ENCODE results near the gene CCSER1.
"Not testable (repeated sequence)": the region's sequence is repeated elsewhere in the genome, so short reads cannot be mapped to it uniquely, and the experiment has no call there.

Gene CCSER1

GRCh38 chr4:91258326-91258725 lies 1131.1 kb downstream of the CCSER1 start:
- no peaks in the 10 kb centered on the region for H3K27me3 Mint-ChIP-seq (ENCODE audit: low read depth)
- no peaks in the 10 kb centered on the region for H3K36me3 Mint-ChIP-seq (ENCODE audit: low read depth)
- H3K27ac Mint-ChIP-seq, result no peak overlapping the region
- peaks cover 24% of the 10 kb centered on the region for H3K9me3 Mint-ChIP-seq
- no peaks in the 10 kb centered on the region for H3K4me1 Mint-ChIP-seq (ENCODE audit: low read depth)
- DNase-seq (ENCODE audit: low spot score), result no peak
- no peak overlapping the region for H3K4me3 Mint-ChIP-seq

GRCh38 chr4:91267543-91267942 lies 1140.3 kb downstream of the CCSER1 start:
- H3K27ac Mint-ChIP-seq, result no peak overlapping the region
- H3K9me3 Mint-ChIP-seq, result peaks cover 34% of the 10 kb centered on the region
- no peaks in the 10 kb centered on the region for H3K27me3 Mint-ChIP-seq (ENCODE audit: low read depth)
- H3K4me1 Mint-ChIP-seq (ENCODE audit: low read depth), result no peaks in the 10 kb centered on the region
- no peaks in the 10 kb centered on the region for H3K36me3 Mint-ChIP-seq (ENCODE audit: low read depth)
- no peak for DNase-seq (ENCODE audit: low spot score)
- H3K4me3 Mint-ChIP-seq, result no peak overlapping the region

GRCh38 chr4:91268481-91268880 lies 1141.3 kb downstream of the CCSER1 start:
- not testable (repeated sequence) for H3K27me3 Mint-ChIP-seq (ENCODE audit: low read depth); H3K27ac Mint-ChIP-seq; H3K36me3 Mint-ChIP-seq (ENCODE audit: low read depth); H3K4me3 Mint-ChIP-seq; H3K4me1 Mint-ChIP-seq (ENCODE audit: low read depth); DNase-seq (ENCODE audit: low spot score)
- peaks cover 42% of the 10 kb centered on the region for H3K9me3 Mint-ChIP-seq

GRCh38 chr4:91268913-91269312 lies 1141.7 kb downstream of the CCSER1 start:
- H3K4me3 Mint-ChIP-seq, result no peak overlapping the region

GRCh38 chr4:91279899-91280298 lies 1152.7 kb downstream of the CCSER1 start:
- DNase-seq (ENCODE audit: low spot score), result no peak
- H3K27ac Mint-ChIP-seq, result no peak overlapping the region
- H3K4me1 Mint-ChIP-seq (ENCODE audit: low read depth), result no peaks in the 10 kb centered on the region
- H3K4me3 Mint-ChIP-seq, result no peak overlapping the region
- no peaks in the 10 kb centered on the region for H3K36me3 Mint-ChIP-seq (ENCODE audit: low read depth)
- H3K9me3 Mint-ChIP-seq, result peaks cover 37% of the 10 kb centered on the region
- H3K27me3 Mint-ChIP-seq (ENCODE audit: low read depth), result no peaks in the 10 kb centered on the region

More at GRCh38 chr4:91268913-91269312, 1141.7 kb downstream of the CCSER1 start:
- H3K27me3 Mint-ChIP-seq (ENCODE audit: low read depth), result no peaks in the 10 kb centered on the region
- H3K4me1 Mint-ChIP-seq (ENCODE audit: low read depth), result no peaks in the 10 kb centered on the region
- H3K9me3 Mint-ChIP-seq, result peaks cover 43% of the 10 kb centered on the region
- DNase-seq (ENCODE audit: low spot score), result no peak
- no peak overlapping the region for H3K27ac Mint-ChIP-seq
- H3K36me3 Mint-ChIP-seq (ENCODE audit: low read depth), result no peaks in the 10 kb centered on the region

GRCh38 chr4:91280551-91281290 lies 1153.5 kb downstream of the CCSER1 start:
- H3K27me3 Mint-ChIP-seq (ENCODE audit: low read depth), result no peaks in the 10 kb centered on the region
- H3K4me3 Mint-ChIP-seq, result no peak overlapping the region
- DNase-seq (ENCODE audit: low spot score), result no peak
- peaks cover 29% of the 10 kb centered on the region for H3K9me3 Mint-ChIP-seq
- H3K36me3 Mint-ChIP-seq (ENCODE audit: low read depth), result no peaks in the 10 kb centered on the region
- no peaks in the 10 kb centered on the region for H3K4me1 Mint-ChIP-seq (ENCODE audit: low read depth)
- no peak overlapping the region for H3K27ac Mint-ChIP-seq

- Mint-ChIP-seq H3K27me3 (ENCODE audit: low read depth) (no peaks in the 10 kb centered on the region), H3K36me3 (ENCODE audit: low read depth) (no peaks in the 10 kb centered on the region), H3K4me1 (ENCODE audit: low read depth) (no peaks in the 10 kb centered on the region), H3K27ac (no peak overlapping the region), H3K9me3 (peaks cover 27% of the 10 kb centered on the region), H3K4me3 (no peak overlapping the region)
- no peak for DNase-seq (ENCODE audit: low spot score)
These were observed 1155.0 kb downstream of the CCSER1 start for GRCh38 chr4:91282217-91282616.

- no peaks in the 10 kb centered on the region for H3K27me3 Mint-ChIP-seq (ENCODE audit: low read depth)
- H3K9me3 Mint-ChIP-seq, result peaks cover 19% of the 10 kb centered on the region
- H3K27ac Mint-ChIP-seq, result no peak overlapping the region
- no peaks in the 10 kb centered on the region for H3K4me1 Mint-ChIP-seq (ENCODE audit: low read depth)
- no peak for DNase-seq (ENCODE audit: low spot score)
- H3K36me3 Mint-ChIP-seq (ENCODE audit: low read depth), result no peaks in the 10 kb centered on the region
- no peak overlapping the region for H3K4me3 Mint-ChIP-seq
These were observed 1156.6 kb downstream of the CCSER1 start for GRCh38 chr4:91283726-91284230.

- DNase-seq (ENCODE audit: low spot score), result no peak
- no peaks in the 10 kb centered on the region for H3K4me1 Mint-ChIP-seq (ENCODE audit: low read depth)
- no peaks in the 10 kb centered on the region for H3K36me3 Mint-ChIP-seq (ENCODE audit: low read depth)
- no peaks in the 10 kb centered on the region for H3K27me3 Mint-ChIP-seq (ENCODE audit: low read depth)
- H3K4me3 Mint-ChIP-seq, result no peak overlapping the region
- no peak overlapping the region for H3K27ac Mint-ChIP-seq
- H3K9me3 Mint-ChIP-seq, result peaks cover 15% of the 10 kb centered on the region
These were observed 1157.3 kb downstream of the CCSER1 start for GRCh38 chr4:91284480-91284879.

GRCh38 chr4:91285487-91285886 lies 1158.3 kb downstream of the CCSER1 start:
- H3K9me3 Mint-ChIP-seq, result peaks cover 10% of the 10 kb centered on the region
- H3K4me3 Mint-ChIP-seq, result no peak overlapping the region
- no peaks in the 10 kb centered on the region for H3K36me3 Mint-ChIP-seq (ENCODE audit: low read depth)
- H3K4me1 Mint-ChIP-seq (ENCODE audit: low read depth), result no peaks in the 10 kb centered on the region
- no peak for DNase-seq (ENCODE audit: low spot score)
- no peaks in the 10 kb centered on the region for H3K27me3 Mint-ChIP-seq (ENCODE audit: low read depth)
- no peak overlapping the region for H3K27ac Mint-ChIP-seq

GRCh38 chr4:91288702-91289311 lies 1161.6 kb downstream of the CCSER1 start:
- Mint-ChIP-seq H3K4me1 (ENCODE audit: low read depth) (no peaks in the 10 kb centered on the region), H3K36me3 (ENCODE audit: low read depth) (no peaks in the 10 kb centered on the region), H3K27ac (no peak overlapping the region), H3K27me3 (ENCODE audit: low read depth) (no peaks in the 10 kb centered on the region), H3K4me3 (no peak overlapping the region), H3K9me3 (peaks cover 5% of the 10 kb centered on the region)
- DNase-seq (ENCODE audit: low spot score), result no peak

- H3K27ac Mint-ChIP-seq, result no peak overlapping the region
- no peaks in the 10 kb centered on the region for H3K36me3 Mint-ChIP-seq (ENCODE audit: low read depth)
- peaks cover 27% of the 10 kb centered on the region for H3K9me3 Mint-ChIP-seq
- no peaks in the 10 kb centered on the region for H3K4me1 Mint-ChIP-seq (ENCODE audit: low read depth)
- no peaks in the 10 kb centered on the region for H3K27me3 Mint-ChIP-seq (ENCODE audit: low read depth)
- no peak overlapping the region for H3K4me3 Mint-ChIP-seq
- no peak for DNase-seq (ENCODE audit: low spot score)
These were observed 1171.0 kb downstream of the CCSER1 start for GRCh38 chr4:91298156-91298700.

- Mint-ChIP-seq H3K36me3 (ENCODE audit: low read depth) (no peaks in the 10 kb centered on the region), H3K27me3 (ENCODE audit: low read depth) (no peaks in the 10 kb centered on the region), H3K4me1 (ENCODE audit: low read depth) (no peaks in the 10 kb centered on the region), H3K9me3 (peaks cover 27% of the 10 kb centered on the region), H3K4me3 (no peak overlapping the region), H3K27ac (no peak overlapping the region)
- no peak for DNase-seq (ENCODE audit: low spot score)
These were observed 1171.6 kb downstream of the CCSER1 start for GRCh38 chr4:91298824-91299223.

- H3K4me3 Mint-ChIP-seq, result no peak overlapping the region
- H3K4me1 Mint-ChIP-seq (ENCODE audit: low read depth), result no peaks in the 10 kb centered on the region
- no peaks in the 10 kb centered on the region for H3K36me3 Mint-ChIP-seq (ENCODE audit: low read depth)
- H3K27ac Mint-ChIP-seq, result no peak overlapping the region
- no peak for DNase-seq (ENCODE audit: low spot score)
- H3K9me3 Mint-ChIP-seq, result peaks cover 27% of the 10 kb centered on the region
- no peaks in the 10 kb centered on the region for H3K27me3 Mint-ChIP-seq (ENCODE audit: low read depth)
These were observed 1174.9 kb downstream of the CCSER1 start for GRCh38 chr4:91302120-91302519.
